ENCODE measurements around the gene EXOC7.
A peak's percentile ranks its signal among the peaks of the same experiment; 100 is the strongest.
"Not testable (repeated sequence)": the region's sequence is repeated elsewhere in the genome, so short reads cannot be mapped to it uniquely, and the experiment has no call there.

The EXOC7 gene

GRCh38 chr17:76071531-76072147 lies 31.9 kb downstream of the EXOC7 start:
- no peak for TF ChIP-seq ZFX (IDR thresholded peaks at IDR 0.05; ENCODE audit: borderline replicate concordance)
- TF ChIP-seq, protein P1, sequence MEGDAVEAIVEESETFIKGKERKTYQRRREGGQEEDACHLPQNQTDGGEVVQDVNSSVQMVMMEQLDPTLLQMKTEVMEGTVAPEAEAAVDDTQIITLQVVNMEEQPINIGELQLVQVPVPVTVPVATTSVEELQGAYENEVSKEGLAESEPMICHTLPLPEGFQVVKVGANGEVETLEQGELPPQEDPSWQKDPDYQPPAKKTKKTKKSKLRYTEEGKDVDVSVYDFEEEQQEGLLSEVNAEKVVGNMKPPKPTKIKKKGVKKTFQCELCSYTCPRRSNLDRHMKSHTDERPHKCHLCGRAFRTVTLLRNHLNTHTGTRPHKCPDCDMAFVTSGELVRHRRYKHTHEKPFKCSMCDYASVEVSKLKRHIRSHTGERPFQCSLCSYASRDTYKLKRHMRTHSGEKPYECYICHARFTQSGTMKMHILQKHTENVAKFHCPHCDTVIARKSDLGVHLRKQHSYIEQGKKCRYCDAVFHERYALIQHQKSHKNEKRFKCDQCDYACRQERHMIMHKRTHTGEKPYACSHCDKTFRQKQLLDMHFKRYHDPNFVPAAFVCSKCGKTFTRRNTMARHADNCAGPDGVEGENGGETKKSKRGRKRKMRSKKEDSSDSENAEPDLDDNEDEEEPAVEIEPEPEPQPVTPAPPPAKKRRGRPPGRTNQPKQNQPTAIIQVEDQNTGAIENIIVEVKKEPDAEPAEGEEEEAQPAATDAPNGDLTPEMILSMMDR (IDR thresholded peaks at IDR 0.05) = no peak
- H3K27ac ChIP-seq = peak overlapping the region; percentile 62

DNA sequence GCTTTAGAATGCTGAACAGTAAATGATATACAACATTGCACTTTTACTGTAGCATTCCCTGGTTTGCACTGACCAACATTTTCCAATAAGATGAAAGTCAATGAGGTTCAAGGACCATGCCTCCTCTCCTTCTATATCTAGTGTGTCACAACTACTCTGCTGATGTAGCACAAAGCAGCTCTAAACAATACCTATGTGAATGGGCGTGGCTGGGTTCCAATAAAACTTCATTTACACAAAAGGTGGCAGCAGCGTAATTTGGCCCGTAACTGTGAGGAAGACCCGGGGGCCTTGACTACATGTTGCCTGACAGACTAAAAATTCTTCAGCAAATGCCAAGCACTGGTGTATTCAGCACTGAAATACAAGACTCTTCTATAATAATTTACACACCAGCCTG lies 37.8 kb downstream of the EXOC7 start:
- no peak overlapping the region for H3K27ac ChIP-seq
- TF ChIP-seq, protein P1 (IDR thresholded peaks at IDR 0.05) = no peak
- TF ChIP-seq ZFX (IDR thresholded peaks at IDR 0.05; ENCODE audit: borderline replicate concordance) = no peak

DNA sequence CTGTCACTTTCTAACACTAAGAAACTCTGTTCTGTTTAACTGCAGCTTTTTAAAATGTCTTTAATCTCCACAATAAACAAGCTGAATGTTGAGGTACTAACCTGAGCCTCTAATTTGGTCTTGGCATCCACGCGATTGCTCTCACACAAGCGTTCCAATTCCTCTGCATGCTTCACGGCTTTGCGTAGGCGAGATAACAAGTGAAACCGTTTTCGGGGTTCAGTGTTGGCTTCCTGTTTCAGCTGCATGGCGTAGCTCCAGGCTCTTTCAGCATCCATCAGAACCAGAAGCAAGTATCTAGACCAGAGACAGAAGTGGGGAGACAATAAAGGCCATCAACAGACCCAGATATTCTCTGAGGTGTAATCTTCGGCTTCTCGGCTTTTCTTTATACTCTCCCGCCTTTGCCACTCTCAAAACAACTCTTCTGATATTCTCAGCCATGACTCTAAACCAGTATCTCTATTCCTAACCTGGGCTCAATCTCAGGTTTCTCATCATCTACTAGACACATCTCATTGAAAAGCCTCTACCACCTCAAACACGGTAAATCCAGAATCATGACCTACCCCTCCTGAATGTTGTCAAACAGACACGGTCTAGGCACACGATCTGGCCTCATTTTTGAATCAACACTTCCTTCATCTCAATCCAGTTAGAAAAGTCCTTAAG lies 39.6 kb downstream of the EXOC7 start:
- H3K27ac ChIP-seq = no peak overlapping the region
- TF ChIP-seq, protein P1 (IDR thresholded peaks at IDR 0.05) = no peak
- no peak for TF ChIP-seq ZFX (IDR thresholded peaks at IDR 0.05; ENCODE audit: borderline replicate concordance)

- H3K27ac ChIP-seq = not testable (repeated sequence)
Measured at GRCh38 chr17:76058264-76058663, 45.3 kb downstream of the EXOC7 start.

DNA sequence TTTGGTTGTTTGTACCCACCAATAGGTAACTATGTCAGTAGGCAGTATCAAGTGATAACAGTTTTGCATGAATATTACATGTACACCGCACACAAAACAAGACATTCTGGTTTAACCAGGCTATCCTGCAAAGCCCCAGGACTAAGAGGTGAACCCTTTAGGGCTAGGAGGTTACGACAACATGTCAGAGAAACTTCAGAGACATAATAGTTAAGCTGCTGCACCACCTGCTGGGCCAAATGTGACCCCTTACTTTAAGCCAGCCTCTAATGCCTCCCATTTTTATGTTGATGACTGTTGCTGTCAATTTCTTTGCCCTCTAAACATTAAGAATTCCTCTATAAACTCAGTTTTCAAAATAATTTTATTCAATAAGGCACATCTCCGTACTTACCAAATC lies 46.7 kb downstream of the EXOC7 start:
- no peak overlapping the region for H3K27ac ChIP-seq

DNA sequence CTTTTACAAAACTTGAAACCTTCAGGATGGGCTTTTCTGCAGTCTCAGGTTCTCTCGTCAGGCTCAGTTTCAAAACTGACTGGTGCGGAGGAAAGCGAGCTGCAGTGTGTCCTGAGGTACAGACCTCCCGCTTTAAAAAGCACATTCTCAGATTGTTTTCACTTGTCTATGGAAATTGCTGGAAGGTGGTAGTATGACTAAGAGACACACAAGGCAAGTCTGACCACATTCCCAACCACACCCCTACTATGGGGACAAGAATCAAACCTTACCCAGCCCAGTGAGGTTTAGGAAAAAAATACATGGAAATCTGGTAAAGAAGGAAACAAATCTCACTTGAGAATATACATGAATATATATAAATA lies 49.5 kb downstream of the EXOC7 start:
- no peak overlapping the region for H3K27ac ChIP-seq
- TF ChIP-seq, protein P1 (IDR thresholded peaks at IDR 0.05) = no peak
- no peak for TF ChIP-seq ZFX (IDR thresholded peaks at IDR 0.05; ENCODE audit: borderline replicate concordance)

More for the DNA sequence above, 46.7 kb downstream of the EXOC7 start:
- TF ChIP-seq, protein P1 (IDR thresholded peaks at IDR 0.05) = no peak
- no peak for TF ChIP-seq ZFX (IDR thresholded peaks at IDR 0.05; ENCODE audit: borderline replicate concordance)

GRCh38 chr17:76053246-76054111 lies 50.1 kb downstream of the EXOC7 start:
- no peak overlapping the region for H3K27ac ChIP-seq
- TF ChIP-seq, protein P1 (IDR thresholded peaks at IDR 0.05) = no peak
- TF ChIP-seq ZFX (IDR thresholded peaks at IDR 0.05; ENCODE audit: borderline replicate concordance) = no peak

Data from 22Rv1 (cell line).